Lower lobe of right lung (tissue), 2 donors: ENCODE results near the gene CA12. TPM values are rescaled to one million over a fixed set of nuclear protein-coding genes. Genes with fewer than 3 reads are reported as not detected.
"Not testable (repeated sequence)": the region's sequence is repeated elsewhere in the genome, so short reads cannot be mapped to it uniquely, and the experiment has no call there.

ENCODE experiments used
- ATAC-seq, 2 donors: fragments of 200-7000 bp; cut with Tn5 transposase; one replicate each; pipeline ENCODE4 v1.9.1; 2020 to 2022; ENCODE audit warnings: mild to moderate bottlenecking in 2 of 2, moderate library complexity in 2 of 2
- DNase-seq: peaks from one replicate; pipeline ENCODE4 v3.0.0-alpha.2; 2020
- H3K27ac ChIP-seq: fragments of 200-600 bp; one replicate; pipeline ENCODE4 v1.8.0; 2022
- H3K27me3 ChIP-seq: fragments of 200-600 bp; one replicate; pipeline ENCODE4 v1.8.0; 2022; ENCODE audit warnings: low read depth
- H3K36me3 ChIP-seq: fragments of 200-600 bp; one replicate; pipeline ENCODE4 v1.8.0; 2022; ENCODE audit warnings: mild to moderate bottlenecking
- H3K4me1 ChIP-seq: fragments of 200-600 bp; one replicate; pipeline ENCODE4 v1.8.0; 2022
- H3K4me3 ChIP-seq: fragments of 200-600 bp; one replicate; pipeline ENCODE4 v1.8.0; 2022; ENCODE audit warnings: mild to moderate bottlenecking
- H3K9me3 ChIP-seq: fragments of 200-600 bp; one replicate; pipeline ENCODE4 v1.8.0; 2022
- intact Hi-C: fragments of 100-400 bp; cut with DNase I; formaldehyde crosslinking; loops from one replicate; pipeline ENCODE4 v1.11.0; 2022
- total RNA-seq: library from RNA; stranded (reverse); fragmentation: NEBNext Ultra II Directional; extraction: Animal tissue kit (Norgen Biotek cat#: 25700); gene quantifications from one replicate; pipeline ENCODE4 v1.2.1, GENCODE V29; 2021
- TF ChIP-seq, protein P1 (sequence below): fragments of 200-600 bp; IDR thresholded peaks from one replicate; pipeline ENCODE4 v1.8.0; 2022; ENCODE audit warnings: antibody characterized with exemption, mild to moderate bottlenecking
- donor health status: DM: no; HTN: yes; CAD: no; lungs with severe emphysema.

The CA12 gene
- total RNA-seq, 1 donor from 2014 or later: 4.9 TPM

DNA sequence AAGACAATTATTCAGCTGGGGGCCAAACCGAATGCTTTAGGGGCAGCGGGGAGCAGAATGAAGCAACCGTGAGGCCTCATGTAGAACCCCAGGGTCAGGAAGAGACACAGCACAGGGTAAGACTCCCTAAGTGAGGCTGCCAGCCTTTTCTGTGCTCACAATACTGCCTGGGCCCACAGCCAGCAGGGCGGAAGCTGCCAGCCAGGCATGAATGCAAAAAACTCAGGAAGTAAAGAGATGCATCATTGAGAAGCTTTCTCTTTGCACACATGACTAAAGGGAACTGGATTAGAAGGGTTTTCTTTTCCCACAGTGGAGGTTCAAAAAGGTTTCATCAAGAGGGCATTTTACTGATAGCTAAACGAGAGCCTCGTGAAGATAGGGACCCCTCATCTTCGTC, 33.3 kb downstream of the CA12 start:
- Histone ChIP-seq H3K36me3 (no peaks in the 10 kb centered on the region), H3K27ac (no peak overlapping the region), H3K9me3 (no peaks in the 10 kb centered on the region), H3K4me3 (no peak overlapping the region), H3K4me1 (peaks cover 4% of the 10 kb centered on the region), H3K27me3 (no peaks in the 10 kb centered on the region)
- intact Hi-C loops: no loop called here
- DNase-seq (peak; percentile 64), ATAC-seq (peak; percentile 59 to 67)
- TF ChIP-seq, protein P1, sequence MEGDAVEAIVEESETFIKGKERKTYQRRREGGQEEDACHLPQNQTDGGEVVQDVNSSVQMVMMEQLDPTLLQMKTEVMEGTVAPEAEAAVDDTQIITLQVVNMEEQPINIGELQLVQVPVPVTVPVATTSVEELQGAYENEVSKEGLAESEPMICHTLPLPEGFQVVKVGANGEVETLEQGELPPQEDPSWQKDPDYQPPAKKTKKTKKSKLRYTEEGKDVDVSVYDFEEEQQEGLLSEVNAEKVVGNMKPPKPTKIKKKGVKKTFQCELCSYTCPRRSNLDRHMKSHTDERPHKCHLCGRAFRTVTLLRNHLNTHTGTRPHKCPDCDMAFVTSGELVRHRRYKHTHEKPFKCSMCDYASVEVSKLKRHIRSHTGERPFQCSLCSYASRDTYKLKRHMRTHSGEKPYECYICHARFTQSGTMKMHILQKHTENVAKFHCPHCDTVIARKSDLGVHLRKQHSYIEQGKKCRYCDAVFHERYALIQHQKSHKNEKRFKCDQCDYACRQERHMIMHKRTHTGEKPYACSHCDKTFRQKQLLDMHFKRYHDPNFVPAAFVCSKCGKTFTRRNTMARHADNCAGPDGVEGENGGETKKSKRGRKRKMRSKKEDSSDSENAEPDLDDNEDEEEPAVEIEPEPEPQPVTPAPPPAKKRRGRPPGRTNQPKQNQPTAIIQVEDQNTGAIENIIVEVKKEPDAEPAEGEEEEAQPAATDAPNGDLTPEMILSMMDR: no peak

DNA sequence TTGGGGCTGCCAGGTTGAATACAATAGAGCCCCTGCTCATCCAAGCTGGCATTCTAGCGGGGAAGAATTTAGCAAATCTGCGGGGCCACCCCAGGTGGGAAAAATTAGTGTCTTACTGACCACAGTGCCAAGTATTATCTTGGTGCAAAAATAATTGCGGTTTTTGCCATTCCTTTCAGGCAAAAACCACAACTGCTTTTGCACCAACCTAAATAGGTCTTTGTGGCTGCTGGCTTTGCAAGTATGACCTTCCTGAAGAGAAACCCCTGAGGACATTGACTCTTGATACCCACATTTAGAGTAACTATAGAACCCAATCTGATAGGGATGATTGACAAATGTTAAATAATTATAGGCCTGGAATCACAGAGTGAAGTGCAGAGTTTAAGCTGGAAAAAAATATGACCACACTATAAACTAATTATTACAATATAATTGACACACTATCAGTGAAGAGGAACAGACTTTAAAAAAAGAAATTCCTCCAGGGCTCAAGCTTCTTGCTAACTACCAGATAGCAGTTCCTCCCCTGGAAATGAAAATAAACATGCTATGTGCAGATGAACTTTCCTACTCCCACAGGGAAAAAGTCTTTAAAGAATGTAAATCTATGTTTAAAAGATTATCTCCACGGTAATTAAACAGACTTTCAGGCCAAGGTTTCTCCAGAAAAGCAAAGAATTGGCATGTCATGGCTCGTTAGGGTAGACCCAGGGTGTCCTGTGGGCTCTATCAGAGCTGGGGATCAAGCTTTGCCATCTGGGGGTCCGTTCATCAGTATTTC, 34.4 kb downstream of the CA12 start:
- no peak for DNase-seq
- Histone ChIP-seq H3K27me3 (no peaks in the 10 kb centered on the region), H3K9me3 (no peaks in the 10 kb centered on the region), H3K4me3 (no peak overlapping the region), H3K4me1 (peaks cover 4% of the 10 kb centered on the region), H3K36me3 (no peaks in the 10 kb centered on the region), H3K27ac (no peak overlapping the region)
- intact Hi-C loops: no loop called here
- no peak for ATAC-seq
- TF ChIP-seq, protein P1: no peak

DNA sequence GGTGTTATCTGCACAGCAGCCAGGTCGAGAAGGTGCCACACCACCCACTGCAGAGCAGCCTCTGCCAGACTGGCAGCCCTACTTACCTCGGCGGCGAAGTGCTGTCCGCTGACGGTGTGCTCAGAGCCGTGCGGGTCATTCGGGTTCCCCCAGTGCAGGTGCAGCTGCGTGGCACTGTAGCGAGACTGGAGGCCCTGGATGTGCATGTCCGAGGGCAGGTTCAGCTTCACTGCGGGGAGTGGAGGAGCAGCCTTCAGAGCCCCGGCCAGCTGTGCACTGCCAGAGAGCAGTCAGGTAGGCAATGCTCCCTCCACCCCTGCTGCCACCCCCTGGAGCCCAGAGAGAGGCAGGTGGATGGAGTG, 36.3 kb downstream of the CA12 start:
- TF ChIP-seq, protein P1: no peak
- Histone ChIP-seq H3K9me3 (no peaks in the 10 kb centered on the region), H3K4me3 (no peak overlapping the region), H3K36me3 (no peaks in the 10 kb centered on the region), H3K4me1 (peaks cover 4% of the 10 kb centered on the region), H3K27ac (no peak overlapping the region), H3K27me3 (no peaks in the 10 kb centered on the region)
- DNase-seq (no peak), ATAC-seq (no peak)
- intact Hi-C loops: no loop called here

DNA sequence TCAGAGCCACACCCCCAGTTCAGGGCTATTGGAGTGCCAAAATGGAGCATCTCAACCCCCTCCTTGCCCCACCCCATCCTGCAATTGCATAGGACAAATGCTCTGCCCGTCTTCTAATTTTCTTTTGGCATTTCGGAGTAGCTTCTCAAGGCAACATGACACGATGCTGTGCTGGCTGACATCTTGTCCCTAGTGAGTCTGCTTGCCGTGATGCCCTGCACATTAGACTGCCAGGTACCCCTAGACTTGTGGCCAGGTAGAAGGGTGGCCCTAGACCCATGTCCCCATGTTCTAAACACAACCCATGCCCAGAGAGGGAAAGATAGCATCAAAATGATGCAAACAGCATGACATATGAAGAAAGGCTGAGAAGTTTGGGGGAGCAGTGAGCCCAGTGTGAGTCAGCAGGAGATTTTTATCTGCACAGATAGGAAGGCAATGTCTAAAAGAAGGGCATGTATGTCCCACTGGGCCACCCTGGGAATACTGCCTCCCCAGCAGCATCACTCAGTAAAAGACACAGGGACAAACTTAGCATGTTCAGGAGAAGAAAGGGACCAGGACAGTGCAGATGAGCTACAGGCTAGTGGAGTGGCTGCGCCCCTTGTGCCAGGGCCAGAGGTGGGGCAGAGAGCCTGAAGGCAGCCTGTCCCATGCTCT, 36.8 kb downstream of the CA12 start:
- Histone ChIP-seq H3K4me3 (no peak overlapping the region), H3K27me3 (no peaks in the 10 kb centered on the region), H3K9me3 (no peaks in the 10 kb centered on the region), H3K27ac (no peak overlapping the region), H3K36me3 (no peaks in the 10 kb centered on the region), H3K4me1 (peaks cover 4% of the 10 kb centered on the region)
- DNase-seq: no peak
- intact Hi-C loops: no loop called here
- TF ChIP-seq, protein P1: no peak
- ATAC-seq: no peak

DNA sequence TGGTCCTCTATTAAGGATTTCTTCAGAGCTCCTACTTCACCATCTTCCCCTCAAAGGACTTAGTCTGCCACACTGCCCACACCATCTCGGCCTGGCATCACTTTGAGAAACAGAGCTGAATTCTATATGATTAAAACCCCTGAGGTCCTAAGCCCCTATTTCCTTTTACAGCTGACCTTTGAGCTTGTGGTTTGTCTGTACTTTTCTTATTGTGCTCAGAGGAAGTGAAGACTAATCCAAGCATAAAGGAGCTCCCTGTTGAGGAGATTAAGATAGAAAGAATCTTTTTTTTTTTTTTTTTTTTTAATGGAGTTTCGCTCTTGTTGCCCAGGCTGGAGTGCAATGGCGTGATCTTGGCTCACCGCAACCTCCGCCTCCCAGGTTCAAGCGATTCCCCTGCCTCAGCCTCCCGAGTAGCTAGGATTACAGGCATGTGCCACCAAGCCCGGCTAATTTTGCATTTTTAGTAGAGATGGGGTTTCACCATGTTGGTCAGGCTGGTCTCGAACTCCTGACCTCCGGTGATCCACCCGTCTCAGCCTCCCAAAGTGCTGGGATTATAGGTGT, 38.6 kb downstream of the CA12 start:
- DNase-seq, H3K9me3 ChIP-seq, intact Hi-C loops, H3K27ac ChIP-seq, H3K4me1 ChIP-seq, H3K4me3 ChIP-seq, H3K27me3 ChIP-seq, H3K36me3 ChIP-seq, ATAC-seq: not testable (repeated sequence)

DNA sequence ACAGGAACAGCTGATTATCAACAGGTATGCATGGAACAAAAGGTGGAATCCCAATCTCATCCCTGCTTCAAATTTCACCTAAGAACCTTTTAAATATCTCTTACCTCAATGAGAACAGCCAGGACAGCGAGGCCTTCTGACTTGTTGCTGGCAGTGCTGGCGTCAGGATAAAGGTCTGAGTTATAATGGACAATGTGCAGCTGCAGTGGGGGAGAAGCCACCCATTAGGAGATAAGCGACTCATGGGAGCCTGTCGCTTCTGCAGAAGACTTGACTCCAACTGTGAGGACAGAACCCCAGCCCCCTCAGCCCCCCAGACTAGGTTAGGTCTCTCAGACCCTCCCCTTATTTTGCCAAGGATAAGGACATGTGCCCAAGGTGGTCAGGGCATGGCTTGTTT, 39.7 kb downstream of the CA12 start:
- no peak overlapping the region for H3K27ac ChIP-seq
- ATAC-seq: no peak
- no peaks in the 10 kb centered on the region for H3K27me3 ChIP-seq
- intact Hi-C loops: no loop called here
- TF ChIP-seq, protein P1: no peak
- no peaks in the 10 kb centered on the region for H3K4me1 ChIP-seq
- H3K36me3 ChIP-seq: no peaks in the 10 kb centered on the region
- no peak for DNase-seq
- no peaks in the 10 kb centered on the region for H3K9me3 ChIP-seq
- H3K4me3 ChIP-seq: no peak overlapping the region
